A673 (cell line): Measurements from ENCODE around the gene ZNHIT1.

ENCODE experiments used
- EZH2 ChIP-seq: fragments of 200-600 bp; sonication (generic); IDR thresholded peaks from 2 replicates; pipeline ENCODE4 v1.6.1; 2017; ENCODE audit warnings: borderline replicate concordance, low read depth, mild to moderate bottlenecking, mixed read lengths, antibody characterized with exemption, low read length; ENCODE audit not compliant: poor library complexity, severe bottlenecking
- TF ChIP-seq, protein P1 (sequence below): fragments of 300-800, 200-600 bp; sonication (generic); conservative IDR thresholded peaks from 2 replicates; pipeline ENCODE4 v1.5.1; 2017; ENCODE audit warnings: low read depth, mild to moderate bottlenecking, antibody characterized with exemption, low read length, moderate library complexity, mixed read lengths

DNA sequence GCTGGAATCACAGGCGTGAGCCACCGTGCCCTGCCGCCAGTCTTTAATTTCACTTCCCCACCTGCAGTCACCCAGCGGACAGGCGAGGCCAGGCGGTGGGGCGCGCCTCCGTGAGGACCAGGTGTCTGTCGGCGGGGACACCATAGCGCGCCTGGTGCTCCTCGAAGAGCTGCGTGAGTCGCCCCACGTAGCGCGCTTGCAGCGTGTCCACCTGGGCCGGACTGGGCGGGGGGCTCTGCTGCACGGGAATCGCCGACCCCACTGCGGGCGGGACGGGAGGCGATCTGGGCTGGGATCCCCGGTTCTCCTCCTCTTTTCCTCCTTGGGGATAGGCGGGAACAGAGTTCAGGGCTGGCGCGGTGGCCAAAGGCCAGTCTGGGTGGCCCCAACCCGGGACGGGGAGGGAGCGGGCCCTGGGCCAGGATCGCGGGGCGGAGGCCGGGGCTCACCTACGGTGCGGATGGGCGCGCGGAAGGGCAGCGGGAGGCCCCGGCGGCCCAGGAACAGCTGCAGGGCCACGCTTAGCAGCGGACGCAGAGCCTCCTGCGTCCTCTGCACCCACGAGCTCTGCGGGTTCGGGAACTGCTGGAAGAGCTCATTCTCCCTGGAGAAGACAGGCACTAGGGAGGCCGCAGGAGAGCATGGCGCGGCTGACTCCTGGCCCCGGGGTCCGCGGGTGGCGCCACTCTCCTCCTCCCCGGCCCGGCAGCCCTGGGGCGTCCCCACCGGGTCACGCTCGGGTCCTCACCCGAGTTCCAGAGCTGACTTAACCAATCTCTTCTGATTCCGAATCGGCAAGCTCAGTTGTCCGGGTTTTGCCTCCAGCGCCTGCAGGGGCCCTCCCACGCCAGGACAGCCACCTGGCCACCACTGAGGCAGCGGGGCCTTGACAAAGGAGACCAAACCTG, 16.0 kb upstream of the ZNHIT1 start:
- TF ChIP-seq, protein P1, sequence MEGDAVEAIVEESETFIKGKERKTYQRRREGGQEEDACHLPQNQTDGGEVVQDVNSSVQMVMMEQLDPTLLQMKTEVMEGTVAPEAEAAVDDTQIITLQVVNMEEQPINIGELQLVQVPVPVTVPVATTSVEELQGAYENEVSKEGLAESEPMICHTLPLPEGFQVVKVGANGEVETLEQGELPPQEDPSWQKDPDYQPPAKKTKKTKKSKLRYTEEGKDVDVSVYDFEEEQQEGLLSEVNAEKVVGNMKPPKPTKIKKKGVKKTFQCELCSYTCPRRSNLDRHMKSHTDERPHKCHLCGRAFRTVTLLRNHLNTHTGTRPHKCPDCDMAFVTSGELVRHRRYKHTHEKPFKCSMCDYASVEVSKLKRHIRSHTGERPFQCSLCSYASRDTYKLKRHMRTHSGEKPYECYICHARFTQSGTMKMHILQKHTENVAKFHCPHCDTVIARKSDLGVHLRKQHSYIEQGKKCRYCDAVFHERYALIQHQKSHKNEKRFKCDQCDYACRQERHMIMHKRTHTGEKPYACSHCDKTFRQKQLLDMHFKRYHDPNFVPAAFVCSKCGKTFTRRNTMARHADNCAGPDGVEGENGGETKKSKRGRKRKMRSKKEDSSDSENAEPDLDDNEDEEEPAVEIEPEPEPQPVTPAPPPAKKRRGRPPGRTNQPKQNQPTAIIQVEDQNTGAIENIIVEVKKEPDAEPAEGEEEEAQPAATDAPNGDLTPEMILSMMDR: no peak
- TF ChIP-seq EZH2: no peak
